RWPE2 (cell line): ENCODE results near the gene CTNNA1.

Experiments
- ATAC-seq: fragments of 200-7000 bp; cut with Tn5 transposase; 3 replicates; pipeline ENCODE4 v1.9.1; 2021; ENCODE audit warnings: low read depth
- DNase-seq: peaks from one replicate; pipeline ENCODE4 v3.0.0-alpha.2; 2020; ENCODE audit warnings: low spot score
- H3K27ac ChIP-seq: fragments of 450-650 bp; 2 replicates; pipeline ENCODE4 v1.5.1; 2017; ENCODE audit warnings: mild to moderate bottlenecking; ENCODE audit not compliant: poor library complexity, severe bottlenecking
- H3K27me3 ChIP-seq: fragments of 250-450 bp; sonication (Bioruptor Pico); 2 replicates; pipeline ENCODE4 v1.5.1; 2021; ENCODE audit warnings: mild to moderate bottlenecking, moderate library complexity; ENCODE audit not compliant: insufficient read depth, poor library complexity, severe bottlenecking
- H3K36me3 ChIP-seq: fragments of 250-450 bp; sonication (Bioruptor Pico); 2 replicates; pipeline ENCODE4 v1.5.1; 2020; ENCODE audit warnings: low read depth, mild to moderate bottlenecking, moderate library complexity
- H3K4me1 ChIP-seq: fragments of 250-450 bp; sonication (Bioruptor Pico); 2 replicates; pipeline ENCODE4 v1.5.1; 2021; ENCODE audit warnings: mild to moderate bottlenecking, moderate library complexity; ENCODE audit not compliant: insufficient read depth, poor library complexity, severe bottlenecking
- H3K4me3 ChIP-seq: fragments of 250-450 bp; sonication (Bioruptor Pico); 2 replicates; pipeline ENCODE4 v1.5.1; 2021; ENCODE audit warnings: mild to moderate bottlenecking, moderate library complexity; ENCODE audit not compliant: severe bottlenecking
- H3K9me3 ChIP-seq: fragments of 250-450 bp; sonication (Bioruptor Pico); 2 replicates; pipeline ENCODE4 v1.5.1; 2021; ENCODE audit warnings: mild to moderate bottlenecking, moderate library complexity; ENCODE audit not compliant: severe bottlenecking
- TF ChIP-seq, protein P1 (sequence below): fragments of 450-650 bp; IDR thresholded peaks from one replicate; pipeline ENCODE4 v1.5.1; 2017; ENCODE audit warnings: mild to moderate bottlenecking, moderate library complexity; ENCODE audit not compliant: poor library complexity, severe bottlenecking

The CTNNA1 gene

DNA sequence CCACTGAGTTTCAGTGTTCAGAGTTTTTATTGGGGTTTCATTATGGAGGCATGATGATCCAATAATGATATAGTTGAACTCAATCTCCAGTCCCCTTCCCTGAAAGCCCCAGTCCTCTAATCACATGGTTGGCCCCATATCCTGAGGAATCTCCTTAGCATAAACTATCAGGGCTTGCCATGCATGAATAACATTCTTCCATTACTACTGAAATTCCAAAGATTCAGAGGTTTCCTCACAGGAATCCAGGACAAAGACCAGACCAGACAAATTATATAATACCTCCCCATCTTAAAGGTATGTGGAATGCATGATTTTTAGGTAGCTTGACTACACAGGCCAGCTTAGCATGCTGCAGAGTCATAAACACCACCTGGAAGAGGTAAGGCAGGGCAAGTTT is 137.4 kb downstream of the CTNNA1 start:
- H3K4me1 ChIP-seq = no peaks in the 10 kb centered on the region
- peaks cover 80% of the 10 kb centered on the region for H3K36me3 ChIP-seq
- H3K27me3 ChIP-seq = no peaks in the 10 kb centered on the region
- ATAC-seq (no peak), DNase-seq (no peak)
- H3K9me3 ChIP-seq = no peaks in the 10 kb centered on the region
- TF ChIP-seq, protein P1, sequence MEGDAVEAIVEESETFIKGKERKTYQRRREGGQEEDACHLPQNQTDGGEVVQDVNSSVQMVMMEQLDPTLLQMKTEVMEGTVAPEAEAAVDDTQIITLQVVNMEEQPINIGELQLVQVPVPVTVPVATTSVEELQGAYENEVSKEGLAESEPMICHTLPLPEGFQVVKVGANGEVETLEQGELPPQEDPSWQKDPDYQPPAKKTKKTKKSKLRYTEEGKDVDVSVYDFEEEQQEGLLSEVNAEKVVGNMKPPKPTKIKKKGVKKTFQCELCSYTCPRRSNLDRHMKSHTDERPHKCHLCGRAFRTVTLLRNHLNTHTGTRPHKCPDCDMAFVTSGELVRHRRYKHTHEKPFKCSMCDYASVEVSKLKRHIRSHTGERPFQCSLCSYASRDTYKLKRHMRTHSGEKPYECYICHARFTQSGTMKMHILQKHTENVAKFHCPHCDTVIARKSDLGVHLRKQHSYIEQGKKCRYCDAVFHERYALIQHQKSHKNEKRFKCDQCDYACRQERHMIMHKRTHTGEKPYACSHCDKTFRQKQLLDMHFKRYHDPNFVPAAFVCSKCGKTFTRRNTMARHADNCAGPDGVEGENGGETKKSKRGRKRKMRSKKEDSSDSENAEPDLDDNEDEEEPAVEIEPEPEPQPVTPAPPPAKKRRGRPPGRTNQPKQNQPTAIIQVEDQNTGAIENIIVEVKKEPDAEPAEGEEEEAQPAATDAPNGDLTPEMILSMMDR = no peak
- no peak overlapping the region for H3K27ac ChIP-seq
- no peak overlapping the region for H3K4me3 ChIP-seq

DNA sequence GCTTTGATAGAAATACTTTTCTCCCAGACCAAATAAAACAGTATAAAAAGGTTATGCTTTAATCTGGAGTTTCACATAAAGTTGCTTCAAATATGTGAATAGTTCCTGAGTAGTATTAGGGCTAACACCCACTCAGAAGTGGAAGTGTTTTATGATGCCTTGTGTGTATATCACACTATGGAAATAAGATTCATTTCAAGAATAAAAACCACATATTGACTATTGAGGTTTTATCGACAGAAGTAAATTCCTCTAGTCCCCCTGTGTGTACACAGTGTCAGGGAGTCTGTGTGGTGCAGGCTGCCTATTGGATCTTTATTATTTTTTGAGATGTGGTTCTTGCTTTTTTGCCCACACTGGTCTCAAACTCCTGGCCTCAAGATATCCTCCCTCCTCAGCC is 142.7 kb downstream of the CTNNA1 start:
- H3K36me3 ChIP-seq = peaks cover 56% of the 10 kb centered on the region
- ATAC-seq (no peak), DNase-seq (no peak)
- TF ChIP-seq, protein P1 = no peak
- H3K27ac ChIP-seq = no peak overlapping the region
- peaks cover 25% of the 10 kb centered on the region for H3K4me1 ChIP-seq
- no peaks in the 10 kb centered on the region for H3K9me3 ChIP-seq
- H3K4me3 ChIP-seq = no peak overlapping the region
- no peaks in the 10 kb centered on the region for H3K27me3 ChIP-seq

DNA sequence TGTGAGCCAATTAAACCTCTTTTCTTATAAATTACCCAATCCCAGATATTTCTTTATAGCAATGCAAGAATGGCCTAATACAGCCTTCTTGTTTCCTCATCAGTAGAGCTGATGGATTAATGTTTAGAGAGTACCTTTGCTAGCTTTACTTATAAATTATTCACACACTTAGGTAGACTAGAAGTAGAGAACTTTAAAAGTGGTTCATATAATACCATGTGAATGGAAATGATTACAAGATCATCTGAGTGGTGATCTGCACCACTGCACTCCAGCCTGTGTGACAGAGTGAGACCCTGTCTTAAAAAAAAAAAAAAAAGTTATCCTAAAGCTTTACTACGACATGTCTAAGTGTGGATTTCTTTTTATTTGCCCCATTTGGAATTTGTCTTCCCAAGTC is 145.1 kb downstream of the CTNNA1 start:
- no peak for ATAC-seq
- H3K27me3 ChIP-seq = no peaks in the 10 kb centered on the region
- peaks cover 37% of the 10 kb centered on the region for H3K4me1 ChIP-seq
- no peak overlapping the region for H3K27ac ChIP-seq
- H3K36me3 ChIP-seq = peaks cover 50% of the 10 kb centered on the region
- no peaks in the 10 kb centered on the region for H3K9me3 ChIP-seq
- DNase-seq = no peak
- TF ChIP-seq, protein P1 = no peak
- H3K4me3 ChIP-seq = no peak overlapping the region

DNA sequence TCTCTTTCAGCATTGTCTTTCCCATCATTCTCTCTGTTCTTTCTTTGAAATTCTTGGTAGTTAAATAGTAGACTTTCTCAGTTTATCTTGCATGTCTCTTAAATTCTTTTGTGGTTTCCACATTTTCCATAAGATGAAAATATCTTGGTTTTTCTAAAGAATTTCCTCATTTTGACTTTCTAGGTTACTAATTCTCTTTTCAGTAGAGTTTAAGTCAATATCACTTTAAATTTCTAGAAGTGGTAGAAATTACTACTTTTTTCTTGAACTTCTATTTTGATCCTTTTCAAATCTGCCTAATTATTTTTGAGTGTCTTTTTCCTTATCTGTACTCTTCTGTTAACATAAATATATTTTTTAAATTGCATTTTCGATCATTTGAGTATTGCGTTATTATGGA is 145.5 kb downstream of the CTNNA1 start:
- Histone ChIP-seq H3K4me3 (no peak overlapping the region), H3K9me3 (no peaks in the 10 kb centered on the region), H3K27ac (no peak overlapping the region), H3K27me3 (no peaks in the 10 kb centered on the region), H3K36me3 (peaks cover 51% of the 10 kb centered on the region), H3K4me1 (peaks cover 42% of the 10 kb centered on the region)
- DNase-seq (no peak), ATAC-seq (no peak)
- TF ChIP-seq, protein P1 = no peak

DNA sequence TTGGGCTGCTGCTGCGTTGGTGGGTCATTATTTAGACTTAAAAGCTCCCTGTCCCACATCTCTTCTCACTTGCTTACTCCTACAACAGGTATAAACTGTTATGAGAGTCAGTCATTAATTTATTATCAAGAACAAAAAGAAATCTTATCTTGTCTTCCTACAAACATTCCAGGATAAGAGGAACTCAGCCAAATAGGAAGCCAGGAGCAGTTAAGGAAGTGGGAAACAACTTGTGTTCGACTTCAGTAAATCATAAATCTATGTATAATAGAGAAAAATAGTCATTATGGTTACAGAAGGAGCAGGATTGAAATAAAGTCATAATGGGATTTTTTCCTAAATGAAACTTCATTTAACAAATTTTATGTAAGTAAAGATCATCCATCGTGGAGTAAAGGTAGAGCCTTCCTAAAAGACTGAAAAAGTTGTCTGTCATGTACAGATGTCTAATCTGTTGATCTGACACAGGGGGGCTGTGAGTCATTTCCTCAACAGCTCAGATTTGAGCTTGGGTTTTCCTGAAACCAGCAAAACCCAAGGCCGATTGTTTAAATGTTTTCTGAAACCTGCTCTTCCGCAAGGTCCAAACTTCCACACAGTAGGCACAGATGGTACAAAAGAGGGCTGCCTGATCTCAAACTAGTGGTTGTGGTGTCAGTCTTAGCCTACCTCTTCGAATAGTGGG is 147.2 kb downstream of the CTNNA1 start:
- H3K9me3 ChIP-seq = no peaks in the 10 kb centered on the region
- peak; percentile 78 for ATAC-seq
- peaks cover 47% of the 10 kb centered on the region for H3K4me1 ChIP-seq
- peaks cover 57% of the 10 kb centered on the region for H3K36me3 ChIP-seq
- peak overlapping the region; percentile 76 for H3K27ac ChIP-seq
- no peak for DNase-seq
- no peaks in the 10 kb centered on the region for H3K27me3 ChIP-seq
- TF ChIP-seq, protein P1 = no peak
- H3K4me3 ChIP-seq = no peak overlapping the region
